Naive thymus-derived CD8-positive, alpha-beta T cell (primary cell): ENCODE data around the gene MTA3. TPM values are rescaled to one million over a fixed set of nuclear protein-coding genes. Genes with fewer than 3 reads are reported as not detected.
"Not testable (repeated sequence)": the region's sequence is repeated elsewhere in the genome, so short reads cannot be mapped to it uniquely, and the experiment has no call there.

Experiments used
- ATAC-seq, 2 donors: fragments of 150-1000 bp; cut with Tn5 transposase in 1 of 2; sonication (Bioruptor Pico), chemical (Tn5 transposase) in 1 of 2; 1 replicate in 1 of 2; 2 replicates in 1 of 2; pipeline ENCODE4 v1.10.0; 2021; ENCODE audit warnings: mild to moderate bottlenecking in 2 of 2, moderate library complexity in 2 of 2
- POLR2A ChIA-PET: fragments of 350-600 bp; sonication (Branson Sonifier 250); formaldehyde crosslinking; loops from one replicate; lab custom pipeline; 2021; ENCODE audit warnings: antibody characterized with exemption; lab: Charles Lee
- DNase-seq, 10 donors: peaks; one replicate each; pipeline versions ENCODE4 v3.0.0 to v3.0.0-alpha.2; 2020 to 2022
- H3K27ac Mint-ChIP-seq, 10 donors: one replicate each; pipeline ENCODE4 v1.8.0; 2020 to 2022; ENCODE audit warnings: mild to moderate bottlenecking in 10 of 10, mixed read lengths in 10 of 10, moderate library complexity in 4 of 10, inconsistent platforms in 1 of 10
- H3K27me3 Mint-ChIP-seq, 5 donors: one replicate each; pipeline ENCODE4 v1.8.0; 2021 to 2022; ENCODE audit warnings: mixed read lengths in 5 of 5
- H3K36me3 Mint-ChIP-seq, 3 donors: one replicate each; pipeline ENCODE4 v1.8.0; 2020 to 2022; ENCODE audit warnings: mixed read lengths in 3 of 3, mild to moderate bottlenecking in 2 of 3, inconsistent platforms in 1 of 3
- H3K4me1 Mint-ChIP-seq, 4 donors: one replicate each; pipeline ENCODE4 v1.8.0; 2021 to 2022; ENCODE audit warnings: mixed read lengths in 4 of 4
- H3K4me3 Mint-ChIP-seq, 10 donors: one replicate each; pipeline ENCODE4 v1.8.0; 2020 to 2022; ENCODE audit warnings: mild to moderate bottlenecking in 10 of 10, mixed read lengths in 10 of 10, moderate library complexity in 6 of 10, inconsistent platforms in 1 of 10
- H3K9me3 Mint-ChIP-seq, 9 donors: one replicate each; pipeline ENCODE4 v1.8.0; 2020 to 2022; ENCODE audit warnings: mixed read lengths in 9 of 9, mild to moderate bottlenecking in 3 of 9, inconsistent platforms in 1 of 9, moderate library complexity in 1 of 9
- polyA plus RNA-seq, 3 donors: library from polyadenylated mRNA; unstranded; fragments of 300-500 nt; fragmentation: Illumina TruSeq; gene quantifications; one replicate each; pipeline ENCODE4 v1.2.3, GENCODE V29; 2021
- total RNA-seq, 8 experiments: library from RNA in 2 of 8; stranded (reverse) in 2 of 8; gene quantifications; one replicate each; pipeline ENCODE4 v1.2.3 and lab custom pipeline; 2021 to 2026

Gene MTA3
- total and polyA plus RNA-seq, 5 experiments from 2014 or later, result 17.1 to 40.4 (median 21.4) TPM

DNA sequence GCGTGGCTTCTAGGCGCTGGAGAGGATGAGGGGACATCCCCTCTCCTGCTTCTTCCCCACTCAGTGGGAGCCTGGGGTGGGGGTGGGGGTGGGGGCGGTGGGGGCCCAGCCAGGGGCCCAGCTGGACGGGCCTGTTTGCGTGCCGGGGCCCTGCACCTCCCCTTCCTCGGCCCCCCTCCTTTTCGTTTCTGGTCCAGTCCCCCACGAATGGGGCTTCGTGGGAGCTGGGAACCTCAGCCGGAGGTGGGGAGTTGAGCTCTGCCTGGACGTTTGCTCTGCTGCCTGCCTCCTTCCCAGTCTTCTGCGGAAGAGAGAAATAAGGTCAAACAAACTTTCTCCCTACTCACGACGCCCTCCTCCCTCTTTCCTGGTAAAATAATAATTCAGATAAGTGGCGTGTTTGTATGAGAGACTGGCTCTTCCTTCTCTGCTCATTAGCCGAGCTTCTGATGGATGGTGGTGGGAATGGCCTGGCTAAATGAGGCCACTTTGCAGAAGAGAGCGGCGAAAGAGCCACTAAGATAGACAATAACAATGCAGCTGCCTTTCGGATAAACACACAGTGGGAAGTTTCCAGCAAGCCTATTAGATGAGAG is 782 bp downstream of the MTA3 start:
- Mint-ChIP-seq H3K9me3 (no peaks in the 10 kb centered on the region), H3K36me3 (peaks cover 0 to 29% (median 3%) of the 10 kb centered on the region in 3 donors), H3K27ac (peak overlapping the region; percentile 93 to 99 (median 94)), H3K4me1 (peaks cover 19 to 56% (median 38%) of the 10 kb centered on the region in 4 donors), H3K27me3 (no peaks in the 10 kb centered on the region), H3K4me3 (peak overlapping the region; percentile 84 to 99 (median 95))
- DNase-seq (peak in 3 of 10 donors; percentile 5 to 16 (median 6)), ATAC-seq (peak in 1 of 2 donors; percentile 18)
- POLR2A ChIA-PET, result interaction anchor here (0.6 to 0.9 kb wide), 2 partner anchors 25 to 241 kb away, joined by 3 to 4 read pairs; no protein-coding TSS in a partner anchor

GRCh38 chr2:42569883-42570282 is 1.5 kb downstream of the MTA3 start:
- POLR2A ChIA-PET, result no interaction called here
- DNase-seq (no peak), ATAC-seq (no peak)
- H3K4me3 Mint-ChIP-seq, result peak overlapping the region; percentile 84 to 99 (median 95)
- peaks cover 0 to 34% (median 3%) of the 10 kb centered on the region in 3 donors for H3K36me3 Mint-ChIP-seq
- H3K9me3 Mint-ChIP-seq, result no peaks in the 10 kb centered on the region
- H3K4me1 Mint-ChIP-seq, result peaks cover 19 to 63% (median 40%) of the 10 kb centered on the region in 4 donors
- H3K27ac Mint-ChIP-seq, result peak overlapping the region; percentile 9 to 99 (median 94)
- H3K27me3 Mint-ChIP-seq, result no peaks in the 10 kb centered on the region

GRCh38 chr2:42572297-42573081 is 4.1 kb downstream of the MTA3 start:
- Mint-ChIP-seq H3K36me3 (peaks cover 4 to 46% (median 8%) of the 10 kb centered on the region in 3 donors), H3K27ac (peak overlapping the region in 6 of 10 donors; percentile 25 to 51 (median 34)), H3K9me3 (no peaks in the 10 kb centered on the region), H3K4me3 (peak overlapping the region in 1 of 10 donors; percentile 48), H3K4me1 (peaks cover 19 to 67% (median 40%) of the 10 kb centered on the region in 4 donors), H3K27me3 (no peaks in the 10 kb centered on the region)
- POLR2A ChIA-PET, result interaction anchor here (1.1 kb wide), 1 partner anchor 79 kb away, joined by 4 read pairs; no protein-coding TSS in a partner anchor
- DNase-seq, result no peak
- ATAC-seq, result no peak

DNA sequence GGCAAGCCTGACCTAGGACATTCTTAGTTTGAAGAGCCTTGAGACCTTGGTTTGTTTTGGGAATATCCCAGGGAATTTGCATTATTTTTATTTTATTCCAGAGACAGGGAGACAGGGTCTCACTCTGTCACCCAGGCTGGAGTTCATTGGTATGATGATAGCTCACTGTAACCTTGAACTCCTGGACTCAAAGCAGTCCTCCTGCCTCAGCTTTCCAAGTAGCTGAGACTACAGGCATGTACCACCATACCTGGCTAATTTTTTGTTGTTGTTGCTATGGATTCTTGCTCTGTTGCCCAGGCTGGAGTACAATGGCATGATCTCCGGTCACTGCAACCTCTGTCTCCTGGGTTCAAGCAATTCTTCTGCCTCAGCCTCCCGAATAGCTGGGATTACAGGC is 4.8 kb downstream of the MTA3 start:
- no peak for ATAC-seq
- peaks cover 18 to 68% (median 39%) of the 10 kb centered on the region in 4 donors for H3K4me1 Mint-ChIP-seq
- H3K36me3 Mint-ChIP-seq, result peaks cover 4 to 54% (median 8%) of the 10 kb centered on the region in 3 donors

GRCh38 chr2:42575458-42576064 is 7.1 kb downstream of the MTA3 start:
- no peak for DNase-seq
- ATAC-seq, result peak; percentile 53 to 68
- Mint-ChIP-seq H3K27ac (peak overlapping the region in 9 of 10 donors; percentile 41 to 84 (median 72)), H3K36me3 (peaks cover 4 to 73% (median 20%) of the 10 kb centered on the region in 3 donors), H3K4me1 (peaks cover 16 to 70% (median 35%) of the 10 kb centered on the region in 4 donors), H3K4me3 (peak overlapping the region in 9 of 10 donors; percentile 4 to 59 (median 35)), H3K9me3 (no peaks in the 10 kb centered on the region), H3K27me3 (no peaks in the 10 kb centered on the region)
- POLR2A ChIA-PET, result interaction anchor here (0.6 kb wide), 1 partner anchor 200 kb away, joined by 5 read pairs; no protein-coding TSS in a partner anchor

More for the DNA sequence above, 4.8 kb downstream of the MTA3 start:
- H3K27me3 Mint-ChIP-seq, result no peaks in the 10 kb centered on the region
- no peak for DNase-seq
- H3K9me3 Mint-ChIP-seq, result no peaks in the 10 kb centered on the region
- H3K27ac Mint-ChIP-seq, result peak overlapping the region in 5 of 10 donors; percentile 25 to 51 (median 43)
- POLR2A ChIA-PET, result interaction anchor here (0.6 kb wide), 1 partner anchor 13 kb away, joined by 7 read pairs; no protein-coding TSS in a partner anchor
- peak overlapping the region in 3 of 10 donors; percentile 14 to 29 (median 19) for H3K4me3 Mint-ChIP-seq

- peak overlapping the region in 1 of 10 donors; percentile 3 for H3K4me3 Mint-ChIP-seq
- no peak for ATAC-seq
- no peaks in the 10 kb centered on the region for H3K27me3 Mint-ChIP-seq
- POLR2A ChIA-PET, result no interaction called here
- H3K4me1 Mint-ChIP-seq, result peaks cover 14 to 58% (median 29%) of the 10 kb centered on the region in 4 donors
- H3K27ac Mint-ChIP-seq, result peak overlapping the region in 6 of 10 donors; percentile 3 to 90 (median 19)
- H3K9me3 Mint-ChIP-seq, result no peaks in the 10 kb centered on the region
- DNase-seq, result no peak
- H3K36me3 Mint-ChIP-seq, result peaks cover 4 to 77% (median 34%) of the 10 kb centered on the region in 3 donors
These were observed 10.2 kb downstream of the MTA3 start for GRCh38 chr2:42578621-42579020.

- Mint-ChIP-seq H3K36me3 (peaks cover under 1 to 79% (median 31%) of the 10 kb centered on the region in 3 donors), H3K4me3 (no peak overlapping the region), H3K4me1 (peaks cover 7 to 39% (median 15%) of the 10 kb centered on the region in 4 donors), H3K9me3 (no peaks in the 10 kb centered on the region), H3K27me3 (no peaks in the 10 kb centered on the region), H3K27ac (no peak overlapping the region)
- ATAC-seq (no peak), DNase-seq (no peak)
- POLR2A ChIA-PET, result interaction anchor here (0.7 kb wide), 2 partner anchors 229 to 341 kb away, joined by 3 to 4 read pairs; no protein-coding TSS in a partner anchor
These were observed 12.8 kb downstream of the MTA3 start for GRCh38 chr2:42581257-42581656.

- H3K9me3 Mint-ChIP-seq, H3K27ac Mint-ChIP-seq, DNase-seq, H3K4me3 Mint-ChIP-seq, POLR2A ChIA-PET, H3K27me3 Mint-ChIP-seq, ATAC-seq: not testable (repeated sequence)
- Mint-ChIP-seq H3K4me1 (peaks cover 2 to 19% (median 4%) of the 10 kb centered on the region in 4 donors), H3K36me3 (peaks cover 0 to 62% (median 31%) of the 10 kb centered on the region in 3 donors)
These were observed 16.2 kb downstream of the MTA3 start for GRCh38 chr2:42584628-42585027.

DNA sequence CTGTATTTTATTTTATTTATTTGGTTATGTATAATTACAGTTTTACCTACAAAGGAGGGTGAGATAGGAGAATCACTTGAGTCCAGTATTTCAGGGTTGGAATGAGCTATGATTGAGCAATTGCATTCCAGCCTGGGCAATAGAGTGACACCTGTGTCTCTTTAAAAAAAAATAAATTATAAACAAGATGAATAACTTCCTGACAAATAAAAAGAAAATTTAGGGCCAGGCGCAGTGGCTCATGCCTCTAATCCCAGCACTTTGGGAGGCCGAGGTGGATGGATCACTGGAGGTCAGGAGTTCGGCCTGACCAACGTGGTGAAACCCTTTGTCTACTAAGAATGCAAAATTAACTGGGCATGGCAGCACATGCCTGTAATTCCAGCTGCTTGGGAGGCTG is 17.3 kb downstream of the MTA3 start:
- H3K9me3 Mint-ChIP-seq, result no peaks in the 10 kb centered on the region
- peaks cover 6 to 23% (median 13%) of the 10 kb centered on the region in 4 donors for H3K4me1 Mint-ChIP-seq
- H3K27ac Mint-ChIP-seq, result peak overlapping the region in 1 of 10 donors; percentile 55
- POLR2A ChIA-PET, result interaction anchor here (0.7 kb wide), 1 partner anchor 13 kb away, joined by 7 read pairs; no protein-coding TSS in a partner anchor
- H3K36me3 Mint-ChIP-seq, result peaks cover 0 to 56% (median 31%) of the 10 kb centered on the region in 3 donors
- ATAC-seq, result no peak
- no peak for DNase-seq
- H3K4me3 Mint-ChIP-seq, result no peak overlapping the region
- H3K27me3 Mint-ChIP-seq, result no peaks in the 10 kb centered on the region

DNA sequence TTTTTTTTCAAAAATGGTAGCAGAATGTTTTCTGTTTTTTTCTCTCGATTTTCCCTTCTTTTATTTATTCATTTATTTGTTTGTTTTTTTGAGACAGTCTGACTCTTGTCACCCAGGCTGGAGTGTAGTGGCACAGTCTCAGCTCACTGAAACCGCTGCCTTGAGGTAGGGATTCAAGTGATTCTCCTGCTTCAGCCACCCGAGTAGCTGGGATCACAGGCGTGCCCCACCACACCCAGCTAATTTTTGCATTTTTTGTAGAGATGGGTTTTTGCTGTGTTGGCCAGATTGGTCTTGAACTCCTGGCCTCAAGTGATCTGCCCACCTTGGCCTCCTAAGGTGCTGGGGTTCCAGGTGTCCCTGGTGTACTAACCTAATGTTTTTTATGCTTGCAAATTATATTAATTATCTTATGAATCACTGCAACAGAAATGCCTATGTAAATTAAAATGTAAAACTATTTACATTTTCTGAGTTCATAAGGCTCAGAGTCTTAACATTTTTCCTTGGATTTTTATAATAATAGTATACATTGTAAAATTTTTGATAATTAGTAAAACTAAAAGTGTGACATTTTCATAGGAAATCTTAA is 19.2 kb downstream of the MTA3 start:
- H3K9me3 Mint-ChIP-seq, result no peaks in the 10 kb centered on the region
- ATAC-seq (no peak), DNase-seq (no peak)
- POLR2A ChIA-PET, result no interaction called here
- H3K4me1 Mint-ChIP-seq, result peaks cover 7 to 24% (median 14%) of the 10 kb centered on the region in 4 donors
- H3K27ac Mint-ChIP-seq, result peak overlapping the region in 2 of 10 donors; percentile 37 to 43
- peaks cover 0 to 41% (median 23%) of the 10 kb centered on the region in 3 donors for H3K36me3 Mint-ChIP-seq
- H3K27me3 Mint-ChIP-seq, result no peaks in the 10 kb centered on the region
- no peak overlapping the region for H3K4me3 Mint-ChIP-seq

GRCh38 chr2:42588121-42588520 is 19.7 kb downstream of the MTA3 start:
- ATAC-seq, result no peak
- Mint-ChIP-seq H3K27ac (peak overlapping the region in 4 of 10 donors; percentile 24 to 56 (median 48)), H3K9me3 (no peaks in the 10 kb centered on the region), H3K4me1 (peaks cover 7 to 24% (median 14%) of the 10 kb centered on the region in 4 donors), H3K4me3 (no peak overlapping the region), H3K27me3 (no peaks in the 10 kb centered on the region), H3K36me3 (peaks cover 0 to 36% (median 18%) of the 10 kb centered on the region in 3 donors)
- POLR2A ChIA-PET, result interaction anchor here (0.6 kb wide), 1 partner anchor 81 kb away, joined by 4 read pairs; no protein-coding TSS in a partner anchor
- DNase-seq, result no peak
